ENCODE data around the gene PLEKHA7. TPM values are rescaled to one million over a fixed set of nuclear protein-coding genes. Genes with fewer than 3 reads are reported as not detected.

Gene PLEKHA7
- total and polyA plus RNA-seq, 2 of the 13 experiments (the other 11 are each of a cell fraction or from before 2014, with no cell fraction given), result 17.5 to 18.7 TPM

GRCh38 chr11:16933291-16933690 is 80.9 kb downstream of the PLEKHA7 start (continued):
- no peak for TF ChIP-seq AFF4 (CRISPR knock-in tag; IDR thresholded peaks at IDR 0.05)
- no peak for TF ChIP-seq ATF5 (CRISPR knock-in tag; IDR thresholded peaks at IDR 0.05; ENCODE audit: low read depth)
- TF ChIP-seq ZNF839 (CRISPR knock-in tag; IDR thresholded peaks at IDR 0.05; ENCODE audit: borderline replicate concordance), result no peak

GRCh38 chr11:16928044-16928443 is 86.2 kb downstream of the PLEKHA7 start:
- FAIRE-seq, result no peak
- in situ Hi-C loops (cut with HindIII; ENCODE audit: extremely low pct_ligation_motif_present, low pct_unique_long_range_greater_than_20kb), result no loop called here
- no peak for ATAC-seq

More at GRCh38 chr11:16928044-16928443, 86.2 kb downstream of the PLEKHA7 start:
- Histone ChIP-seq H3K36me3 (replicated peaks in 1 of 2; ENCODE audit: control insufficient read depth in 1 of 2, insufficient read depth in 2 of 2, low read length in 2 of 2) (no peaks in the 10 kb centered on the region), H3K4me2 (ENCODE audit: low read depth, low read length) (no peak overlapping the region), H3K27ac (ENCODE audit: extremely low read length, insufficient read depth, low read length) (no peak overlapping the region), H3K9ac (ENCODE audit: insufficient read depth, low read depth, low read length) (no peak overlapping the region), H3K79me2 (ENCODE audit: insufficient read depth, low read length) (peaks cover 6% of the 10 kb centered on the region), H3K4me1 (ENCODE audit: insufficient read depth, low read length) (peaks cover 25% of the 10 kb centered on the region), H4K20me1 (ENCODE audit: insufficient read depth, low read length) (peaks cover 36% of the 10 kb centered on the region), H3K27me3 (ENCODE audit: control insufficient read depth in 1 of 2, insufficient read depth in 2 of 2, low read length in 2 of 2) (no peaks in the 10 kb centered on the region), H3K9me3 (ENCODE audit: low read length) (no peaks in the 10 kb centered on the region), H2AFZ (ENCODE audit: low read length) (no peak overlapping the region), H3K4me3 (replicated peaks in 1 of 3; ENCODE audit: insufficient read depth in 1 of 3, low read depth in 2 of 3, low read length in 3 of 3) (no peak overlapping the region)
- WGBS (ENCODE audit: low lambda C conversion rate), result 94% methylated on average over 4 of the region's 4 CpGs
- DNase-seq (ENCODE audit: low spot score), result no peak
- intact Hi-C loops (cut with micrococcal nuclease; ENCODE audit: unreplicated experiment), result loop anchor here (10.0 kb wide), 1 partner anchor 143 kb away; no protein-coding TSS in a partner anchor
- POLR2A ChIA-PET, result no interaction called here
- BruUV-seq (replicated peaks), result no TSS peak
- no peak for TF ChIP-seq CENPX (CRISPR knock-in tag; IDR thresholded peaks at IDR 0.05)
- no peak for TF ChIP-seq FLYWCH1 (CRISPR knock-in tag; IDR thresholded peaks at IDR 0.05)
- no peak for TF ChIP-seq WIZ (CRISPR knock-in tag; IDR thresholded peaks at IDR 0.05)
- TF ChIP-seq ZBTB1 (CRISPR knock-in tag; IDR thresholded peaks at IDR 0.05; ENCODE audit: borderline replicate concordance), result no peak
- TF ChIP-seq ZNF724P (CRISPR knock-in tag; IDR thresholded peaks at IDR 0.05; ENCODE audit: borderline replicate concordance), result no peak
- TF ChIP-seq HDAC6 (IDR thresholded peaks at IDR 0.05; ENCODE audit: low read depth, low read length), result no peak
- TF ChIP-seq RBM39 (IDR thresholded peaks at IDR 0.05; ENCODE audit: low read depth, low read length, poor library complexity, severe bottlenecking), result no peak
- TF ChIP-seq ZNF720 (CRISPR knock-in tag; IDR thresholded peaks at IDR 0.05), result no peak
- no peak for TF ChIP-seq ZSCAN31 (CRISPR knock-in tag; IDR thresholded peaks at IDR 0.05; ENCODE audit: low read depth)
- TF ChIP-seq SETDB1 (CRISPR knock-in tag; IDR thresholded peaks at IDR 0.05; ENCODE audit: borderline replicate concordance), result no peak
- no peak for TF ChIP-seq ZNF280B (CRISPR knock-in tag; IDR thresholded peaks at IDR 0.05; ENCODE audit: borderline replicate concordance)
- CTCF ChIA-PET (ENCODE audit: low intra/inter-chr PET ratio, low total read pairs), result no interaction called here
